Activated CD4-positive, alpha-beta T cell treated with anti-CD3 and anti-CD28 coated beads, Interleukin-2, amount 50 U/mL, for 24 hours (primary cell): ENCODE data around the gene RGMA.
A peak's percentile ranks its signal among the peaks of the same experiment; 100 is the strongest.

Source experiments
- DNase-seq, 2 donors: peaks; one replicate each; pipeline ENCODE4 v3.0.0-alpha.2; 2020; ENCODE audit warnings: low read depth in 1 of 2, low spot score in 1 of 2

The RGMA gene

GRCh38 chr15:93093765-93094164 is 4.8 kb upstream of the RGMA start:
- no peak for DNase-seq

DNA sequence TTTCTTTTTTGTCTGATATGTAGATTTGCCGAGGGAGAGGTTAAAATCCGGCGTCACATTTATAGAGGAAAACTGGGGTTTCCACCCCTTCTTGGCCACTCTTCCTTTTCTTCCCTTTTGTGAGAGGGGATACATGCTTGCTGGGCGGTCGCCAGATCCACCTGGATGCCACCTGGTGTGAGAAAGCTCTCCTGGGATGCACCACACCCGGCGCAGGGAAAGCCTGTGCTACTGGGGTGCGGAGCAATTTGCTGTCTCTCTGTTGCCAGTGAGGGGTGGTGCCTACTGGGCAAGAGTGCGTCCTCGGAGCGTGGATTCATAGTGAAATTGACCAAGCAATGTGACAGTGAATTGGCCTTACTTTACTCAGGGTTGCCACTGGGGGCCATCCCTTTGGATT is 2.5 kb upstream of the RGMA start:
- no peak for DNase-seq

DNA sequence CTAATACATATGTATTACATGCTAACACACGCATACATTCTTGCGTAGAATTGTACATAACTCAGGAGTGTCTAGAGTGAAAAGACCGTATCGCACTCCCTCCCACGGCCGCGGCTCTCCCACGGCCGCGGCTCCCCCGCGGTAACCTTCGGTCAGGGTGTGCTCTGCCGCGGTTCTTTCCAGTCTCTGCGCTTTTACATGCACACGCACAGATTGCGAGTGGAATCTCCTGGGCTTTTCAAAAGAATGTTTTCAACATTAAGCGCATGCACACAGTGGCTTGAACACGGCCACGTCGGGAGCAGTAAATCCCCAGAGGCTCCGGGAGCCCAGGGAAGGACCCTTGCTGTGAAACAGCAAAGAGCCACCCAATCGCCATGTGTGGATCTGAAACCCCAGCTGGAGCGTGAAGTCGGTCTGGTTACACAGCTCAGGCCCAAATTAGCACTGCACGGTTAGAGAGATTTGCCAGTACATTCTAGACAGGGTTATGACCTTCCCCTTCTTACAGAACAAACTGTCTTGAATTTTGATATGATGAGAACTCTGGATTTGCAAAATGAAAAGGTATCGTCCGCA is 805 bp upstream of the RGMA start:
- DNase-seq: no peak

GRCh38 chr15:93088200-93088980 is 621 bp downstream of the RGMA start:
- DNase-seq: no peak

DNA sequence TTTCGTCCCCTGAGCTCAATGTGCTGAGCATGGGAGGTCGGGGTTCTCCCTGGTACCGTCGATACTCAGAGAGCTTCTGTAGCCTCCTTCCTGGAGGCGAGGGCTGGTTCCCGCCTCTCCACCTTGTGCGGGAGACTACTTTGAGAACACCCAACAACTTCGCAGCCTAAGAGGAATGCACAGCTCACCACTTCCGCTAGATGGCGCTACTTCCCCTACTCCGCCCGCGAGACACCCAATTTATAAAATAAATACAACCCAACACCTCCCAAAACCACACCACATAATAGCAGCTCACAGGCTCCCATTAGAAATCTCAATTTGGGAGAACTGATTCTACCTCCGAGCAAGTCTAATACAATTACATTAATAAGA is 1.2 kb downstream of the RGMA start:
- peak; percentile 46 to 54 for DNase-seq

- no peak for DNase-seq
These were observed 2.2 kb downstream of the RGMA start for GRCh38 chr15:93086791-93087190.

DNA sequence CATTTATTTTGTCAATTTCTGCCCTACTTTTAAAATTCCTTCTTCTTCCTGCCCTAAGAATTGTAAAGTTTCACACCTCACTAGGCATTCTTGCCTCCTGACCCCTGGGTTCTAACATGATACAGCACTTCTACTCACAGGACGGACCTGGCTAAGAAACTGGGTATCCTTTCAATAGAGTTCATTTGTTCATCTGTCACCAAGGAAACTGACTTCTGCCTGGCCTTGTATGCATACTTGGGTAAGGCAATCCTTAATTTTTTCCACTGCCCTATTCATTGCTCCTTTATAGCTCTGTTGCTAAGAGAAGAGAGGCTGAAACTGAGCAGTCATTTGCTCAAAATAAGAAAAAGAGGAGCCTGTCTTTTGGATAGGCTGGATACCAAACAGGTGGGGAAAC is 3.3 kb downstream of the RGMA start:
- DNase-seq: no peak

DNA sequence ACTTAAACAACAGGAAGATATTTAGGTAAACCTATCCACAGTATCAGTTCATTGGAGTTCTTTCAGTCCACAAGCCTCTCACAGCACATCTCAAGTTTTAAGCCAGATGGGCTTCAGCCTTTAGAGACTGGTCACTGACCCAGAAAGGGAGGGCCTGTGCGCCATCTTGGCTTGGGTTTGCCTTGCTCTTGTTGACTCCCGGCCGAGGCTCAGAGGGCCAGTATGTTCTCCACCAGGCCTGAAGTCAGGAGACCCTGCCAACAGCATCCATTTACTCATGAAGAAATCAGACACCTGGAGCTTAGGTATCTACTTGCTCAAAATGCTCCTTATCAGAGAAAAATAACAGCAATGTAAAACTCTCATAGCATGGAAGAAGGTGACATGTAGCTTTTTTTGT is 6.2 kb downstream of the RGMA start:
- DNase-seq: no peak

- no peak for DNase-seq
These were observed 7.6 kb downstream of the RGMA start for GRCh38 chr15:93081399-93081798.

GRCh38 chr15:93080451-93080850 is 8.6 kb downstream of the RGMA start:
- no peak for DNase-seq

DNA sequence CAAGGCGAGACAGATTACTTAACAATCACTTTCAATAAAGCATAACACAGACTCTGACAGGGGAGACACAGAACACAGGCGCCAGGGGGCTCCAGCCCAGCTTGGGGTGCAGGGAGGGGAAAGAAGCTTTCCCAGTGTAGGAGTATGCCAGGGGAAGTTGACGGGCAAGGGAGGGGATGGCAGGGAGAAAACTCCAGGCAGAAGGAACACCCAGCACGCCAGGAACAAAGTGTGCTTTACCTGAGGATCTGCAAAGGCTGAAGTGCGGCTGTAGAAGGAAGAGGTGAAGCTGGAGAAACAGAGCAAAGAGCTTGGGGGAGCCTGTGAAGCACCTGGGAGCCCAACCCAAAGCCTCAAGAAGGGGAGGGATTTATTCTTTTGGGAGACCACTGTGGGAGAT is 12.1 kb downstream of the RGMA start:
- no peak for DNase-seq

DNA sequence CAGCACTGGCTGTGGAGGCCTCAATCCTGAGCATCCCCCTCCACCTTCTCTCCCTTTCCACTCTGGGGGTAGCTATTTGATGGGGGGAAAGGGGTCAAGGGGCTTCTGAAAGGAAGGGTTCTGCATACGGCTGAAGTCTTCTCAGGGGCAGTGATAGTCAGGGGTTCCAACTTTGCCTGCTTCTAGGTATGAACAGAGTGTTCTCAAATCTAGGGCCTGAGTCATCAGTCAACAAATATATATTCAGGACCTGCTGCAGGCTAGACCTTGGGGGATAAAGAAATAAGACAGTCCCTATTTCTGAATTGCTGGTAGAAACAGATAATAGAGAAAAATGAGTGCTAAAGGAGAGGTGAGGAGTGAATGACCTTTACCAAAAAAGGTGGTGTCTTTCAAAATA is 12.8 kb downstream of the RGMA start:
- no peak for DNase-seq

- DNase-seq: no peak
These were observed 14.4 kb downstream of the RGMA start for GRCh38 chr15:93074599-93074998.

DNA sequence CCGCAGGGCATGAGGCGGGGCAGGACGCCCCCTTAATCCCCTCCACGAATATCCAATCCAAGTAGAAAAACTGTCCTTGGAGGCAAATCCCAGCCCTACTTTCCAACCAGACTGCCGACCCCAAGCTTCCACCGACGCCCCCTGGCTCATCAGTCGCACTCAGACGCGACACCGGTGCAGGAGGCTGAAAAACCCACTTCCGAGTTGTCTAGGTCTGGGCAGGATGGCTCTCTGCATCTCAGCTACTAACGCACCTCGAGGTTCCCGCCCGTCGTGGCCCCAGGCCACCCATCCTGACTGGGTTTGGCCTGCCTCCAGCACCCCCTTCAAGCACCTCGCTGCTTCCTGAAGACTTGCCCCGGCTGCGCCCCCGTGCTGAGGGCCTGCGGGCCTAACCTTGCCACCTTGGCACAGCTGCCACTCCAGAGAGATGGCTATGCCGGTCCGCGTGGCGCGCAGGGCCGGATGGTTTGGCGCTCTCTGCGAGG is 15.5 kb downstream of the RGMA start:
- DNase-seq: no peak

- no peak for DNase-seq
These were observed 16.3 kb downstream of the RGMA start for GRCh38 chr15:93072411-93073394.

GRCh38 chr15:93072011-93072410 is 17.0 kb downstream of the RGMA start:
- no peak for DNase-seq

GRCh38 chr15:93071469-93071936 is 17.5 kb downstream of the RGMA start:
- DNase-seq: no peak

GRCh38 chr15:93070551-93071296 is 18.3 kb downstream of the RGMA start:
- DNase-seq: no peak

DNA sequence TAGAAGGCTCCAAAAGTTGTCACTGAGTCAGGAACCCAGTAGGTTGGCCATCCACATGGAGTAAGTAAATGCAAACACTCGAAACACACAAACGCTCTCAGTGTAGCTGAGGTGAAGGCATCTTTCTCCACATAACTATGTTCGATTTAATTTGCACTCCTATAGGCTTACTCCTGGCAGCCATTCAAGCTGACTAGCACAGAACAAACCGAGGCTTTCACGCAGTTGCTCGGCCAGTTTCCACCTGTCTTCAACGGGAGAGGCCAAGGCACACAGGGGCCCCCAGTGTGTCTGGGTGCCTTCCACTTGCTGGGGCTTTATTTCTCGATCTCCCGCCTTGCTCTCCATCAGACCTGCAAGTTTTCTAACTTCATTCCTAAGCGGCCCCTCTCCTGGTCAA is 18.9 kb downstream of the RGMA start:
- DNase-seq: no peak

GRCh38 chr15:93068581-93069199 is 20.3 kb downstream of the RGMA start:
- DNase-seq: no peak
